ENCODE data around the gene PRKAR2B. TPM values are rescaled to one million over a fixed set of nuclear protein-coding genes. Genes with fewer than 3 reads are reported as not detected.

Gene PRKAR2B
- total RNA-seq, 1 donor from 2014 or later = 43.4 TPM

- Histone ChIP-seq H3K9ac (no peak overlapping the region), H3K9me3 (ENCODE audit: low read depth) (no peaks in the 10 kb centered on the region), H3K27me3 (no peaks in the 10 kb centered on the region), H3K79me2 (ENCODE audit: low read depth) (no peaks in the 10 kb centered on the region), H3F3A (ENCODE audit: low read depth) (no peaks in the 10 kb centered on the region), H4K20me1 (ENCODE audit: low read depth) (no peaks in the 10 kb centered on the region), H3K27ac (no peak overlapping the region), H3K4me2 (no peak overlapping the region), H3K4me3 (no peak overlapping the region), H3K4me1 (no peaks in the 10 kb centered on the region), H3K36me3 (no peaks in the 10 kb centered on the region), H2AFZ (replicated peaks) (no peak overlapping the region)
- Mint-ChIP-seq H3K36me3 (peaks cover 22% of the 10 kb centered on the region), H3K27me3 (ENCODE audit: insufficient read depth, low read depth) (peaks cover 3% of the 10 kb centered on the region), H3K4me3 (no peak overlapping the region), H3K4me1 (no peaks in the 10 kb centered on the region), H3K9me3 (peaks cover 8% of the 10 kb centered on the region), H3K27ac (no peak overlapping the region)
- DNase-seq (ENCODE audit: low spot score) = no peak
- no peak for TF ChIP-seq EZH2 (IDR thresholded peaks at IDR 0.05)
- TF ChIP-seq, protein P1, sequence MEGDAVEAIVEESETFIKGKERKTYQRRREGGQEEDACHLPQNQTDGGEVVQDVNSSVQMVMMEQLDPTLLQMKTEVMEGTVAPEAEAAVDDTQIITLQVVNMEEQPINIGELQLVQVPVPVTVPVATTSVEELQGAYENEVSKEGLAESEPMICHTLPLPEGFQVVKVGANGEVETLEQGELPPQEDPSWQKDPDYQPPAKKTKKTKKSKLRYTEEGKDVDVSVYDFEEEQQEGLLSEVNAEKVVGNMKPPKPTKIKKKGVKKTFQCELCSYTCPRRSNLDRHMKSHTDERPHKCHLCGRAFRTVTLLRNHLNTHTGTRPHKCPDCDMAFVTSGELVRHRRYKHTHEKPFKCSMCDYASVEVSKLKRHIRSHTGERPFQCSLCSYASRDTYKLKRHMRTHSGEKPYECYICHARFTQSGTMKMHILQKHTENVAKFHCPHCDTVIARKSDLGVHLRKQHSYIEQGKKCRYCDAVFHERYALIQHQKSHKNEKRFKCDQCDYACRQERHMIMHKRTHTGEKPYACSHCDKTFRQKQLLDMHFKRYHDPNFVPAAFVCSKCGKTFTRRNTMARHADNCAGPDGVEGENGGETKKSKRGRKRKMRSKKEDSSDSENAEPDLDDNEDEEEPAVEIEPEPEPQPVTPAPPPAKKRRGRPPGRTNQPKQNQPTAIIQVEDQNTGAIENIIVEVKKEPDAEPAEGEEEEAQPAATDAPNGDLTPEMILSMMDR (IDR thresholded peaks at IDR 0.05) = peak; percentile 10
- no peak for TF ChIP-seq EZH2phosphoT487 (IDR thresholded peaks at IDR 0.05)
These were observed 165.9 kb downstream of the PRKAR2B start for GRCh38 chr7:107210400-107210799.

Other genes with a start within 250 kb of the PRKAR2B start
- not detected in 2 replicates for gene PIK3CG, start 179.4 kb upstream of the PRKAR2B start, total RNA-seq (ENCODE audit: low replicate concordance)
- 71.7 and 121 TPM in 2 replicates for gene HBP1, start 124.3 kb downstream of the PRKAR2B start, total RNA-seq (ENCODE audit: low replicate concordance)

All from neural progenitor cell (in vitro differentiated cells).